GM21390 (cell line): Measurements from ENCODE around the gene PAX7.
"Not testable (repeated sequence)": the region's sequence is repeated elsewhere in the genome, so short reads cannot be mapped to it uniquely, and the experiment has no call there.

Experiments
- ATAC-seq: cut with Tn5 transposase; IDR thresholded peaks from one replicate; pipeline ENCODE4 v1.9.1; 2021; ENCODE audit not compliant: unreplicated experiment

Gene PAX7

DNA sequence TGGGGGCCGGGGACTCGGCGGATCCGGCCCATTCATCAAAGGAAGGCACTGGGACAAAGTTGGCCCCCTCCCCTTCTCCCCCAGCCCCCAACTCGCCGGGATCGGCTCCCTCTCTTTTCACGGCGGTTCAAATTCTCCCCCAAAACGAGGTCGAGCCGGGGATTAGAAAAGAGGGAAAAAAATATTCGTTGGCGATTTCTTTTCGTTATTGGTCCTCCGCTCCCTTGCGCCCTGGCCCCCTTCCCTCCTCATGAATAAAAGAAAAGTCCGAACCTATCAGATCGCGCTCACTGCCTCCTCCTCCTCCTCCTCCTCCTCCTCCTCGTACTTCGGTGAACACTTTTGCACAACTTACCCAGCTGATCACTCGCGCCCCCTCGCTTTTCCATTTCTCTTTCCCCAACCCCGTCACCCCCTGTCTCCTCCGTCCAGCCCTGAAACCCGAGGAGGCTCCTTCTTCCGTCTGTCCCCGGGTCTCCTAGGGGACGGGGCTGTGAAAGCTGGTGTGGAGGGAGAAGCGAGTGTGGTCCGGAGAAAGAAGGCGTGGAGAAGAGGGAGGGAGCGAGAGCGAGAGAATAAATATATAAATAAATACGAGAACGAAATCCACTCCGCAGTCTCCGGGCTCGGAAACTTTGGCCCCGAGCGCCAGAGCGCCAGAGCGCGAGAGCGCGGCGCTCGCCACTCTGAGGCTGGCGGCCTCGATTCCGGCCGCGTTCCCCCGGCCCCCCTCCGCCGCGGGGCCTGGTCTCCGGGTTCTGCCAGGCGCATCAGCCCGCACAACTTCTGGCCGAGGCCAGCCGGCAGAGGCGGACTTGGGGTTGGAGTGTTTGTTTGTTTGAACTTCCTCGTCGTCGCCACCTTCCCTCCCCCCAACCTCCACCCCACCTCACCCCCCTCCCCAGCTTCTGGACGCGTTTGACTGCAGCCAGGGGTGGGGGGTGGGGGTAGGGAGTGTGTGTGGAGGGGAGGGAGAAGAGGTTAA lies at the start of gene PAX7:
TSS of gene PAX7 (plus strand) at position 336 of the 985 bp plus-strand sequence. CDS start 758 bp downstream, outside the sequence.
- ATAC-seq: no peak

GRCh38 chr1:18581420-18581880 lies 49.2 kb upstream of the PAX7 start:
- no peak for ATAC-seq

GRCh38 chr1:18582890-18583289 lies 47.8 kb upstream of the PAX7 start:
- ATAC-seq: no peak

GRCh38 chr1:18583326-18583941 lies 47.2 kb upstream of the PAX7 start:
- no peak for ATAC-seq

- not testable (repeated sequence) for ATAC-seq
Measured at GRCh38 chr1:18586016-18586415, 44.6 kb upstream of the PAX7 start.

DNA sequence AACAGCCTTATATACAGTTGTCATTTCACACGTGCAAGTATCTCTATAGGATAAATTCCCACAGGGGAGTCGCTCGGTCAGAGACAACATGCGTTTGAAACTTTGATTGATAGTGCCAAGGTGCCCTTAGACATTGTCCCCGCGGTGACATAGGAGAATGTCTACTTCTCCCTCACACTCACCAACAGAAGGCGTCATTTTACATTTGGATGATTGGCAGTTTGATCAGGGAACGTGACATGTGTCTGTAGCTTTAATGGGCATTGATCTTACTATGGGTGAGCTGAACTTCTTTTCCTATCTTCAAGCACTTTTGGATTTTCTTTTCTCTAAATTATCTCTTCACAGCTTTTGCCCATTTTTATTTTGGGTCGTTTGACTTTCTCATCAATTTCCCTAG lies 42.6 kb upstream of the PAX7 start:
- ATAC-seq: no peak

- ATAC-seq: no peak
Measured at GRCh38 chr1:18592368-18592767, 38.3 kb upstream of the PAX7 start.

GRCh38 chr1:18597160-18598042 lies 33.2 kb upstream of the PAX7 start:
- no peak for ATAC-seq

- ATAC-seq: no peak
Measured at GRCh38 chr1:18599086-18599485, 31.6 kb upstream of the PAX7 start.

GRCh38 chr1:18599704-18600103 lies 30.9 kb upstream of the PAX7 start:
- ATAC-seq: no peak

DNA sequence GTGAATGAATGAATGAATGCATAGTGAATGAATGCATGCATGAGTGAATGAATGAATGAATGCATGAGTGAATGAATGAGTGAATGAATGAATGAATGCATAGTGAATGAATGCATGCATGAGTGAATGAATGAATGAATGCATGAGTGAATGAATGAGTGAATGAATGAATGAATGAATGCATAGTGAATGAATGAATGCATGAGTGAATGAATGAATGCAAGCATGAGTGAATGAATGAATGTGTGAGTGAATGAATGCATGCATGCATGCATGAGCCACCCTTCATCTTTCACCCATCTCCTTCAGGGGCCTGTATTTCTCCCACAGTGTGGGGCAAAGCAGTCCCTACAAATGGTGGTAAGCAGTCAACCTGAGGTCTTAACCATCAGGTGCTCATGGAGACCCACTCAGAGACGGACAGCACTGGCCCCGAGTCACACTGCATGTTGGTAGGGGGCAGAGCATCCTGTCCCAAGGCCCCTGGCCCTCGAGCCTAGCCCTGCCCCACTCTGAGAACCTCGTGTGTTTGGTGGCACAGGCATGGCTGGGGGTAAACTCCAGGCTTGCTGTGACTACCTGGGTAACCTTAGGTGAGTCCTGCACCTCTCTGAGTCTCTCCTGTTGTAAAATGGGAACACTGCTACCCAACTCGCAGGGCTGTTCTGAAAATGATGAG lies 28.0 kb upstream of the PAX7 start:
- ATAC-seq: no peak

- ATAC-seq: no peak
Measured at GRCh38 chr1:18603212-18603852, 27.3 kb upstream of the PAX7 start.

DNA sequence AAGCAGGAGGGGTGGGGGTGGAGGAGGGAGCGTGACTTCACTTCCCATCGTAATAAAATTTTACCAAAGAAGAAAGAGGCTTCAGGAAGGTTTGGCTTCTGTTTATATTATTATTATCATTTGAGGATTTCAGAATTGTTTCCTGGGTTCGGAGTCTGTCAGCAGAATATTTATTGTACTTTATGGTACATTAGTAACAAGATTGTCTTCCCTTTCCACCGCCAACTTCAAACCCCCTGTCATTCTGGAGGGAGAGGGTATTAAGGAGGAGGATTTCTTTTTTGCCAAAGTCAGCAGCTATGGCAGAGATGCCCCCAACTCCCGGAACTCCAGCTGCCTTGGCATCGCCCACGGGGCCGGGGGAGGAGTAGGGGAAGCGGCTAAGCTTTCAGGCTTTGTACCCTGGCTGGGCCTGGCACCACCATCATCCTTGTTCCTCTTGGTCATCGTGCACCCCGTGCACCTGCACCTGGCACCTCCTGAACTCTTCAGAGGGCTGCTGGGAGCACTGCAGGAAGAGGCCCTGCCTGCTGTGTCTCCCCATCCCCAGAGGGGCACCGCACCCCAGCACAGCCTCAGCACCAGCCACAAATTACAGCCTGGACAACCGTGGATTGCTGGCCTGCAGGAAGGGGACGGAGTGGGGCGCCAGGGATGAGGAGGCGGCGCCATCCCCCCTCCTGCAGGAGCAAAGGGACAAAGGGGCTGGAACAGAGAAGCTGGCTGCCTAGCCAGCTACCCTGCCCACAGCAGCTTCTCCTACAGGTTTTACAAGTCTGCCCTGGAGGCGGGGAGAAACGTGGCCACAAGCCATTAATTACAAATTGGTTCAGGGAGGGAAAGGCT lies 24.0 kb upstream of the PAX7 start:
- ATAC-seq: no peak

- ATAC-seq: no peak
Measured at GRCh38 chr1:18607289-18607760, 23.3 kb upstream of the PAX7 start.

DNA sequence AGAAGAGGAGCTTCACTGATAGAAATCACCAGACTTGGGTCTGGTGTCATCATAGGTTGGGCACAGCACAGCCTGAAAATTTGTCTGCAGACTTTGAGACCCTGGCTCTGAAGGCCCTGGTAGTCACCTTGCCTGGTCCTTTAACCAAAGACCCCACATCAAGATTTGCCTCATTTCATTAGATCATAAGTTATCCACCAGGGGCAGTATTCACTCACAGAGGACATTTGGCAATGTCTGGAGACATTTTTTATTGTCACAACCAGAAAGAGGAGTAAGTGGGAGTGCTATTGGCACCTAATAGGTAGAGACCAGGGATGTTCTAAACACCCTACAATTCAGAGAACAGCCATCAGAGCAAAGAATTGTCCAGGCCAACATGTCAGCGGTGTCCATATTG lies 22.1 kb upstream of the PAX7 start:
- no peak for ATAC-seq

- ATAC-seq: no peak
Measured at GRCh38 chr1:18611311-18611710, 19.3 kb upstream of the PAX7 start.

DNA sequence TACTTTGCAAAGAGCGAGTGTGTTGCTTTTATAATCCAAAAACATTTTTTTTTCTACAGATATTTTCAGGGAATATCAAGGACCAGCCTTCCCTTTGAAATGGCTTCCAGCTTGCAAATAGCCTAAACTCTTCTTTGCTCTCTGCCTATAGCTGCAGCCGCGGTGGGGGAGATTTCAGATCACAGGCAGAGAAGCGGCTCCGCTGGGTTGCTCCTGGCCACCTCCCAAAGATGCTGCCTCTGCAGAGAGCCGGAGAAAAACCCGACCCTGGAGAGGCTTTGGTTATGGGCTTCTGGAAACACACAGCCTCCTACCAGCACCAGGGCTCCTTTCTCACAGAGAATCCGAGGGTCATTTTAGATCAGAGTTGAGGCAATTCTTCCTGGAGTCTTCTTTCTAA lies 18.6 kb upstream of the PAX7 start:
- no peak for ATAC-seq

- no peak for ATAC-seq
Measured at GRCh38 chr1:18614069-18614735, 16.4 kb upstream of the PAX7 start.
